ENCODE measurements around the gene PRDX3. TPM values are rescaled to one million over a fixed set of nuclear protein-coding genes. Genes with fewer than 3 reads are reported as not detected.
"Not testable (repeated sequence)": the region's sequence is repeated elsewhere in the genome, so short reads cannot be mapped to it uniquely, and the experiment has no call there.

Gene PRDX3
- polyA plus RNA-seq, 2 of the 4 experiments (the other 2 are of a cell fraction) = 432 to 673 TPM

DNA sequence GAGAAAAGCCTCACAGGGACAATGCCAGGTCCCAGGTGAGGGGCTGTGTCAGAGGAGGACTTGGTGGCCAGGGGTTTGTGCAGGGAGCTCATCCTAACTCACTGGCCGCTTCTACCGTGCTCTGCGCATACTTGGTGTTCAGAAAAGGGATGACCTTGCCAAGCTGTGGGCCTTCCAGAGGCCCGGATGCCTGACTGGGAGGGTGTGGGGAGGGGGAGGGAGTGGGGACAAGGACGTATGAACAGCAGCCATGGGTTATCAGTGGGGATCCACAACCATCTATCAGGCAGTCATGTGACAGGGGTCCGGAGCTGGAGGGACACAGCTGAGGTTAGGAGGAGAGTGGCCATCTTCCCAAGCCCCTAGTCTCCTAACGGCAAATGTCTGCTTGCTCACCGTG lies 19.3 kb downstream of the PRDX3 start:
- FAIRE-seq (no peak), ATAC-seq (no peak), DNase-seq (ENCODE audit: low read depth in 1 of 2, low spot score in 1 of 2) (no peak)
- POLR2A ChIA-PET = no interaction called here
- Histone ChIP-seq H3K4me3 (no peak overlapping the region), H3K27ac (no peak overlapping the region), H3K4me2 (no peak overlapping the region), H3K4me1 (peaks cover 4% of the 10 kb centered on the region), H3K9me3 (no peaks in the 10 kb centered on the region)
- 84% methylated on average over 8 of the region's 8 CpGs for WGBS (ENCODE audit: missing lambda C conversion rate)
- CTCF ChIA-PET = interaction anchor here (1.0 kb wide), 1 partner anchor 40 kb away, joined by 4 read pairs; no protein-coding TSS in a partner anchor
- TF ChIP-seq FOSB (CRISPR knock-in tag; IDR thresholded peaks at IDR 0.05) (no peak), SREBF2 (IDR thresholded peaks at IDR 0.05) (no peak), ZC3H11A (IDR thresholded peaks at IDR 0.05) (no peak), CBX8 (IDR thresholded peaks at IDR 0.05) (no peak), MAZ (IDR thresholded peaks at IDR 0.05; ENCODE audit: borderline replicate concordance, low read depth, low read length) (no peak), KDM5A (IDR thresholded peaks at IDR 0.05) (no peak)

DNA sequence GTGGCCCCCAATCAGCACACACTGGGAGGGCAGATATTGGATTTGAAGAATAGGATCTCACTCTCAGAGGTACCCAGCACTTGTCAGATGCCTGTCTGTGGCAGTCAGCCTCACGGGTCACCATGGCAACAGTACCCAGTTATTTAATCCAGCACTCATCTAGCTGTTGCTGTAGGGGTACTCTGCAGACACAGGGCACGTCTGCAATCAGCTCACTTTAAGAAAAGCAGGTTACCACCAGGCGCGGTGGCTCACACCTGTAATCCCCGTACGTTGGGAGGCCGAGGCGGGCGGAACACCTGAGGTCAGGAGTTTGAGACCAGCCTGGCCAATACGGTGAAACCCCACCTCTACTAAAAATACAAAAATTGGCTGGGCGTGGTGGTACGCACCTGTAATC lies 25.0 kb downstream of the PRDX3 start:
- POLR2A ChIA-PET = no interaction called here
- DNase-seq (ENCODE audit: low read depth in 1 of 2, low spot score in 1 of 2) (no peak), ATAC-seq (no peak), FAIRE-seq (no peak)
- Histone ChIP-seq H3K4me1 (no peaks in the 10 kb centered on the region), H3K9me3 (no peaks in the 10 kb centered on the region), H3K4me2 (no peak overlapping the region), H3K4me3 (no peak overlapping the region), H3K27ac (no peak overlapping the region)
- TF ChIP-seq CBX2 (IDR thresholded peaks at IDR 0.05; ENCODE audit: borderline replicate concordance, low read depth) = no peak
- TF ChIP-seq, protein P1, sequence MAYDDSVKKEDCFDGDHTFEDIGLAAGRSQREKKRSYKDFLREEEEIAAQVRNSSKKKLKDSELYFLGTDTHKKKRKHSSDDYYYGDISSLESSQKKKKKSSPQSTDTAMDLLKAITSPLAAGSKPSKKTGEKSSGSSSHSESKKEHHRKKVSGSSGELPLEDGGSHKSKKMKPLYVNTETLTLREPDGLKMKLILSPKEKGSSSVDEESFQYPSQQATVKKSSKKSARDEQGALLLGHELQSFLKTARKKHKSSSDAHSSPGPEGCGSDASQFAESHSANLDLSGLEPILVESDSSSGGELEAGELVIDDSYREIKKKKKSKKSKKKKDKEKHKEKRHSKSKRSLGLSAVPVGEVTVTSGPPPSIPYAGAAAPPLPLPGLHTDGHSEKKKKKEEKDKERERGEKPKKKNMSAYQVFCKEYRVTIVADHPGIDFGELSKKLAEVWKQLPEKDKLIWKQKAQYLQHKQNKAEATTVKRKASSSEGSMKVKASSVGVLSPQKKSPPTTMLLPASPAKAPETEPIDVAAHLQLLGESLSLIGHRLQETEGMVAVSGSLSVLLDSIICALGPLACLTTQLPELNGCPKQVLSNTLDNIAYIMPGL (CRISPR knock-in tag; IDR thresholded peaks at IDR 0.05; ENCODE audit: borderline replicate concordance) = no peak
- TF ChIP-seq MAFK (IDR thresholded peaks at IDR 0.05; ENCODE audit: partially characterized antibody) = no peak
- TF ChIP-seq RCOR1 (IDR thresholded peaks at IDR 0.05; ENCODE audit: low read depth, low read length) = no peak
- 92% methylated on average over 12 of the region's 12 CpGs for WGBS (ENCODE audit: missing lambda C conversion rate)
- CTCF ChIA-PET = interaction anchor here (1.1 to 1.4 kb wide), 2 partner anchors 11 to 55 kb away, joined by 4 to 5 read pairs; partner anchors contain the start of gene SFXN4

DNA sequence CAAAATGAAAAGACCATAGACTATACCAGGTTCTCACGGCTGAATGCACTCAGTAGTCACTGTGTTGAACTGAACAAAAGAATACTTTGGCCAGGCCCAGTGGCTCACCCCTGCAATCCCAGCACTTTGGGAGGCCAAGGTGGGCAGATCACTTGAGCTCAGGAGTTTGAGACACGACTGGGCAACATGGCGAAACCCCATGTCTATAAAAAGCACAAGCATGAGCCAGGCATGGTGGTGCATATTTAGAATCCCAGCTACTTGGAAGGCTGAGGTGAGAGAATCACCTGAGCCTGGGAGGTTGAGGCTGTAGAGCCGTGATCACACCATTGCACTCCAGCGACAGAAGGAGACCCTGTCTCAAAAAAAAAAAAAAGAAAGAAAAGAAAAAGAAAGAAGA lies 25.6 kb downstream of the PRDX3 start:
- Histone ChIP-seq H3K4me3 (no peak overlapping the region), H3K9me3 (no peaks in the 10 kb centered on the region), H3K4me1 (no peaks in the 10 kb centered on the region), H3K4me2 (no peak overlapping the region), H3K27ac (no peak overlapping the region)
- ChIA-PET POLR2A (interaction anchor here (1.1 kb wide), 1 partner anchor 49 kb away, joined by 3 read pairs; the partner anchor contains the start of gene DENND10), CTCF (interaction anchor here (1.0 to 2.3 kb wide), 5 partner anchors 12 to 390 kb away, joined by 3 to 10 read pairs (median 5); partner anchors contain the start of genes GRK5, RGS10 and SFXN4)
- TF ChIP-seq FOSL2 (IDR thresholded peaks at IDR 0.05) (no peak), FOSL2 (CRISPR knock-in tag; IDR thresholded peaks at IDR 0.05) (no peak), RARB (CRISPR knock-in tag; IDR thresholded peaks at IDR 0.05) (no peak), EHF (CRISPR knock-in tag; IDR thresholded peaks at IDR 0.05) (no peak), FOXS1 (CRISPR knock-in tag; IDR thresholded peaks at IDR 0.05) (no peak), BHLHE40 (IDR thresholded peaks at IDR 0.05; ENCODE audit: low read depth, low read length) (no peak), MAFK (IDR thresholded peaks at IDR 0.05; ENCODE audit: partially characterized antibody) (no peak), SREBF2 (IDR thresholded peaks at IDR 0.05) (no peak), MYC (IDR thresholded peaks at IDR 0.05; ENCODE audit: borderline replicate concordance, low read length) (no peak), RAD21 (conservative IDR thresholded peaks at IDR 0.05 in 1 of 2, IDR thresholded peaks at IDR 0.05 in 1 of 2) (no peak), KDM5A (IDR thresholded peaks at IDR 0.05) (no peak)
- TF ChIP-seq, protein P2, sequence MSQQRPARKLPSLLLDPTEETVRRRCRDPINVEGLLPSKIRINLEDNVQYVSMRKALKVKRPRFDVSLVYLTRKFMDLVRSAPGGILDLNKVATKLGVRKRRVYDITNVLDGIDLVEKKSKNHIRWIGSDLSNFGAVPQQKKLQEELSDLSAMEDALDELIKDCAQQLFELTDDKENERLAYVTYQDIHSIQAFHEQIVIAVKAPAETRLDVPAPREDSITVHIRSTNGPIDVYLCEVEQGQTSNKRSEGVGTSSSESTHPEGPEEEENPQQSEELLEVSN (IDR thresholded peaks at IDR 0.05; ENCODE audit: borderline replicate concordance, low read depth) = no peak
- TF ChIP-seq, protein P1 (CRISPR knock-in tag; IDR thresholded peaks at IDR 0.05; ENCODE audit: borderline replicate concordance) = no peak
- TF ChIP-seq, protein P3, sequence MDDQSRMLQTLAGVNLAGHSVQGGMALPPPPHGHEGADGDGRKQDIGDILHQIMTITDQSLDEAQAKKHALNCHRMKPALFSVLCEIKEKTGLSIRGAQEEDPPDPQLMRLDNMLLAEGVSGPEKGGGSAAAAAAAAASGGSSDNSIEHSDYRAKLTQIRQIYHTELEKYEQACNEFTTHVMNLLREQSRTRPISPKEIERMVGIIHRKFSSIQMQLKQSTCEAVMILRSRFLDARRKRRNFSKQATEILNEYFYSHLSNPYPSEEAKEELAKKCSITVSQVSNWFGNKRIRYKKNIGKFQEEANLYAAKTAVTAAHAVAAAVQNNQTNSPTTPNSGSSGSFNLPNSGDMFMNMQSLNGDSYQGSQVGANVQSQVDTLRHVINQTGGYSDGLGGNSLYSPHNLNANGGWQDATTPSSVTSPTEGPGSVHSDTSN (IDR thresholded peaks at IDR 0.05) = no peak
- TF ChIP-seq, protein P4, sequence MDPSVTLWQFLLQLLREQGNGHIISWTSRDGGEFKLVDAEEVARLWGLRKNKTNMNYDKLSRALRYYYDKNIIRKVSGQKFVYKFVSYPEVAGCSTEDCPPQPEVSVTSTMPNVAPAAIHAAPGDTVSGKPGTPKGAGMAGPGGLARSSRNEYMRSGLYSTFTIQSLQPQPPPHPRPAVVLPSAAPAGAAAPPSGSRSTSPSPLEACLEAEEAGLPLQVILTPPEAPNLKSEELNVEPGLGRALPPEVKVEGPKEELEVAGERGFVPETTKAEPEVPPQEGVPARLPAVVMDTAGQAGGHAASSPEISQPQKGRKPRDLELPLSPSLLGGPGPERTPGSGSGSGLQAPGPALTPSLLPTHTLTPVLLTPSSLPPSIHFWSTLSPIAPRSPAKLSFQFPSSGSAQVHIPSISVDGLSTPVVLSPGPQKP (IDR thresholded peaks at IDR 0.05; ENCODE audit: low read depth, low read length) = no peak
- ATAC-seq (no peak), DNase-seq (ENCODE audit: low read depth in 1 of 2, low spot score in 1 of 2) (no peak), FAIRE-seq (no peak)
- 90% methylated on average over 5 of the region's 5 CpGs for WGBS (ENCODE audit: missing lambda C conversion rate)

DNA sequence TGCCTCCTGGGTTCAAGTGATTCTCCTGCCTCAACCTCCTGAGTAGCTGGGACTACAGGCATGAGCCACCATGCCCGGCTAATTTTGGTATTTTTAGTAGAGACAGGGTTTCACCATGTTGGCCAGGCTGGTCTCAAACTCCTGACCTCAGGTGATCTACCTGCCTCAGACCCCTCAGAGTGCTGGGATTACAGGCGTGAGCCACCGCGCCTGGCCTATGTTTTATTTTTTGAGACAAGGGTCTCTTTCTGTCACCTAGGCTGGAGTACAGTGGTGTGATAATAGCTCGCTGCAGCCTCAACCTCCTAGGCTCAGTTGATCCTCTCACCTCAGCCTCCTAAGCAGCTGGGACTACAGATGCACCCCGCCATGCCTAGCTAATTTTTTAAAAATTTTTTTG lies 27.0 kb downstream of the PRDX3 start:
- WGBS (ENCODE audit: missing lambda C conversion rate) = 96% methylated on average over 6 of the region's 6 CpGs
- DNase-seq (ENCODE audit: low read depth in 1 of 2, low spot score in 1 of 2); POLR2A ChIA-PET; FAIRE-seq; H3K4me3 ChIP-seq; H3K27ac ChIP-seq; H3K4me2 ChIP-seq; H3K9me3 ChIP-seq; H3K4me1 ChIP-seq; ATAC-seq: not testable (repeated sequence)
- CTCF ChIA-PET = interaction anchor here (1.0 to 2.3 kb wide), 3 partner anchors 13 to 267 kb away, joined by 4 to 10 read pairs (median 5); partner anchors contain the start of gene GRK5

All from A549 (cell line).